22Rv1 (cell line): ENCODE measurements around the gene UQCC5.

Experiments used
- H3K27ac ChIP-seq: fragments of 450-650 bp; 2 replicates; pipeline ENCODE4 v1.5.1; 2017
- ZFX ChIP-seq: fragments of 450-650 bp; IDR thresholded peaks from 2 replicates; pipeline ENCODE4 v1.6.1; 2017; ENCODE audit warnings: antibody characterized with exemption, borderline replicate concordance
- TF ChIP-seq, protein P1 (sequence below): fragments of 450-650 bp; IDR thresholded peaks from 2 replicates; pipeline ENCODE4 v1.5.1; 2017; ENCODE audit warnings: mild to moderate bottlenecking

Gene UQCC5

DNA sequence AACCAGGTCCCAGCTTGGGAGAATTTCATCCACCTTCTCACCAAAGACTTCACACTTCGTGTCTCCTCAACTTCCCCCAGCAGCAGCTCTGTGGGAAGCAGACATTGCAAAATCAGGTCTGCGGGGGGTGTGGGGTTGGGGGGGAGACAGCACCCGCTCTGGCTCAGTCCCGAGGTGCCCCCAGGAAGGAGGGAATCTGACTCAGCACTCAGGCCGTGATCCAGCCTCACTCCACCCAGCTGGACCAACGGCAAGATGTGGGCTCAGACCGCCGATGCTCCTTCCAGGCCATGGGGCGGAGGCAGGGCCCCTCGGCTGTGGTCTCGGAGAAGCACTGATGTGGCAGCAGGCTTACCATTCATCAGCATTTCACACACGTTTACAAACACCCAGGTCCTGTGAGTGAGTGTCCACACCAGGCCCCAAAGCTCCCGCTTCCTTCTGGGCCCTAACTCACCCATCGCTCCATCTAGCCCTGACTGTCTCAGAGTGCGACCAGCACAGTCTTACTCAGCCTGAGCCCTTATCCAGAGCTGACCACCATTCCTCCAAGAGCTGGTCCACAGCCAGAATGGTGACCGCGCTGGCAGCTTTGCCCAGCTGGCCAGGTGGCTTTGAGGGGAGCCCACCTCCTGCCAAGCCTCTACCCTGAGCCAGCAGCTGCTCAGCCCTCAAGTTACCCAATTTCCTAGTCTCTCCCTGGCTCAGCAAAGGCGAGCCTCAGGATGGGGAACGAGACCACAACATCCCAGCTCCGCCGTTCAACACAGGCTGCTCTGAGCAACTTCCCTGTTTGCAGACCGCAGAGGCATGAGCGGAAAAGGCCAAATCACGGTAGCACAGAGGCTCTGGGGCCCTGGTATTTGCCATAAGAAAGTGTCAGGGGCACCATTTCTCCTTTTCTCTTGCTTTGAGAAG, 38.0 kb upstream of the UQCC5 start:
- no peak for TF ChIP-seq ZFX
- TF ChIP-seq, protein P1, sequence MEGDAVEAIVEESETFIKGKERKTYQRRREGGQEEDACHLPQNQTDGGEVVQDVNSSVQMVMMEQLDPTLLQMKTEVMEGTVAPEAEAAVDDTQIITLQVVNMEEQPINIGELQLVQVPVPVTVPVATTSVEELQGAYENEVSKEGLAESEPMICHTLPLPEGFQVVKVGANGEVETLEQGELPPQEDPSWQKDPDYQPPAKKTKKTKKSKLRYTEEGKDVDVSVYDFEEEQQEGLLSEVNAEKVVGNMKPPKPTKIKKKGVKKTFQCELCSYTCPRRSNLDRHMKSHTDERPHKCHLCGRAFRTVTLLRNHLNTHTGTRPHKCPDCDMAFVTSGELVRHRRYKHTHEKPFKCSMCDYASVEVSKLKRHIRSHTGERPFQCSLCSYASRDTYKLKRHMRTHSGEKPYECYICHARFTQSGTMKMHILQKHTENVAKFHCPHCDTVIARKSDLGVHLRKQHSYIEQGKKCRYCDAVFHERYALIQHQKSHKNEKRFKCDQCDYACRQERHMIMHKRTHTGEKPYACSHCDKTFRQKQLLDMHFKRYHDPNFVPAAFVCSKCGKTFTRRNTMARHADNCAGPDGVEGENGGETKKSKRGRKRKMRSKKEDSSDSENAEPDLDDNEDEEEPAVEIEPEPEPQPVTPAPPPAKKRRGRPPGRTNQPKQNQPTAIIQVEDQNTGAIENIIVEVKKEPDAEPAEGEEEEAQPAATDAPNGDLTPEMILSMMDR: no peak
- no peak overlapping the region for H3K27ac ChIP-seq

GRCh38 chr3:52501046-52501445, 35.4 kb upstream of the UQCC5 start:
- no peak overlapping the region for H3K27ac ChIP-seq
- no peak for TF ChIP-seq ZFX
- TF ChIP-seq, protein P1: no peak

GRCh38 chr3:52502001-52502400, 34.4 kb upstream of the UQCC5 start:
- TF ChIP-seq ZFX: no peak
- TF ChIP-seq, protein P1: no peak
- no peak overlapping the region for H3K27ac ChIP-seq

- TF ChIP-seq, protein P1: no peak
- TF ChIP-seq ZFX: no peak
- H3K27ac ChIP-seq: no peak overlapping the region
These were observed 33.5 kb upstream of the UQCC5 start for GRCh38 chr3:52502808-52503350.

DNA sequence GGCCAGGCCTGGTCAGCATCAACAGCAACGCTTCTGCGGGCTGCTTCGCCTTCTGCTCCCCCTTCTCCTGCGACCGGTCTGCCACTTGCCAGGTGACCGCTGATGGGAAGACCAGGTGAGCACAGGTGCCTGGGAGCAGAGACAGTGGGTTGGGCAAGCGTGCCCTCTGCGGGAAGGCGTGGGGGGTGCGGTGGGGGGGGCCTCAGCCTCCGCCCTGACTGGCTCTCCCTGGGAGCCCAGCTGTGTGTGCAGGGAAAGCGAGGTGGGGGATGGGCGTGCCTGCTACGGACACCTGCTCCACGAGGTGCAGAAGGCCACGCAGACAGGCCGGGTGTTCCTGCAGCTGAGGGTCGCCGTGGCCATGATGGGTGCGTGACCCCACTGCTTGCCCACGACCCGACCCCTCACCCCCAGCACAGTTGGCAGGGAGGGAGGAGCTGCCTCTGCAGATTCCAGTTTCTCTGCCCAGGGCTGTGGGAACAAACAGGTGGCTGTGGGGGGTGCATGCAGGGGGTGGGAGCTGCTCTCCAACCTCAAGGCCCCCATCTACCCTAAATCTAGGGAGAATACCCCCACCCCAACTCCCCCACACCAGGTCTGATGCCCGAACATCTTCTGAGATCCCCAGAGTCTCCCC, 32.5 kb upstream of the UQCC5 start:
- no peak for TF ChIP-seq ZFX
- TF ChIP-seq, protein P1: no peak
- H3K27ac ChIP-seq: no peak overlapping the region

DNA sequence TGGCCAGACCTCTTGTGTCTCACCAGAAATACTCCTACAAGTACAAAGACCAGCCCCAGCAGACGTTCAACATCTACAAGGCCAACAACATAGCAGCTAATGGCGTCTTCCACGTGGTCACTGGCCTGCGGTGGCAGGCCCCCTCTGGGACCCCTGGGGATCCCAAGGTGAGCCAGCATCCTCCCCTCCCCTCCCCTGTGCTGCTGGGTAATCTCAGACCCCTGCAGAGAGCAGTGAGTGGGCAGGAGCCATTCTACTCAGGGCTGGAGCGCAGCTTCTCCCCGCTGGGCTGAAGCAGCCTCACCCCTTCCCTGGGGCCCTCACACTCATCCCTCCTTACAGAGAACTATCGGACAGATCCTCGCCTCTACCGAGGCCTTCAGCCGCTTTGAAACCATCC, 31.4 kb upstream of the UQCC5 start:
- H3K27ac ChIP-seq: no peak overlapping the region
- TF ChIP-seq ZFX: no peak
- TF ChIP-seq, protein P1: no peak
